ENCODE results near the gene TSEN34. TPM values are rescaled to one million over a fixed set of nuclear protein-coding genes. Genes with fewer than 3 reads are reported as not detected.

Gene TSEN34
- total RNA-seq, 1 donor from 2014 or later, result 52.6 TPM

DNA sequence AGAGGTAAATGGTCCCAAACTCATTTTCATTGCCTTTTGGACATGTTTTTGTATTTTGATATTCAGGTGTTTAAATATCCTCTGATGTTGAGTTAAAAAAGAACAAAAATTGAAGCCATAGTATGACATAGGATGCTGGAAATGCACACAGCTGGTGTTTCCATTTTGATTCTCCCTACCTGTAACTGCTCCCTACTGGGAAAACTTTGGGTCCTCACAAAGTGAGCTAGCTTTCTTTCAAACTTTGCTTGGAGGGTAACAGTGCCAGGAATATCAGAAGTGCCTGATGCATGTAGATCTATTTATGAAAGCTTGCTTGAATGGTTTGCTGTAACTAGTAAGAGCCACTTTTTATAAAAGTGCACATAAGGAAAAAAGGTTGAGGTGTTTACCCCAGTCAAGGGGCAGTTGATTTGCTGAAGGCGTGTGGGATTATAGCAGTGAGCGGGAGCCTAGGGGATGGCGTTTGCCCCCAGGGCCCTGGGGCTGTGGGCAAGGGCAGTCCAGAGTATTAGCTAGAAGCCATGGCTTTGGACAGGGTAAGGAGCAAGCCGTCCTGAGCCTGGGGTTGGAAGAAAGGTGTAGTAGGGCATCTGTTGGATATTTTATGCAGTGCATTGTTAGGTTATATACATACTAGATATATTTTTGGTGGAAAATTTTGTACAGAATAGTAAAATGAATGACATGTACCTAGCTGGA is 13.8 kb downstream of the TSEN34 start:
- FAIRE-seq (no peak), DNase-seq (ENCODE audit: low read depth) (no peak)
- Mint-ChIP-seq H3K4me1 (ENCODE audit: low read depth, unreplicated experiment) (peaks cover 44% of the 10 kb centered on the region), H3K36me3 (ENCODE audit: low read depth, unreplicated experiment) (peaks cover 25% of the 10 kb centered on the region), H3K9me3 (ENCODE audit: unreplicated experiment) (no peaks in the 10 kb centered on the region), H3K27me3 (ENCODE audit: low read depth, unreplicated experiment) (no peaks in the 10 kb centered on the region), H3K4me3 (ENCODE audit: unreplicated experiment) (peak overlapping the region; percentile 74), H3K27ac (ENCODE audit: unreplicated experiment) (no peak overlapping the region)
- Histone ChIP-seq H3K4me3 (ENCODE audit: insufficient read depth, low read depth, low read length) (no peak overlapping the region), H3K4me1 (ENCODE audit: insufficient read depth, low read length) (peaks cover 55% of the 10 kb centered on the region), H3K9me3 (ENCODE audit: insufficient read depth, low read depth, low read length) (no peaks in the 10 kb centered on the region), H4K20me1 (ENCODE audit: insufficient read depth, low read length) (peaks cover 90% of the 10 kb centered on the region), H3K4me2 (ENCODE audit: low read length) (peak overlapping the region; percentile 97), H2AFZ (ENCODE audit: low read depth, low read length) (no peak overlapping the region), H3K9ac (ENCODE audit: low read length) (peak overlapping the region; percentile 56), H3K79me2 (ENCODE audit: insufficient read depth, low read length) (peaks cover 84% of the 10 kb centered on the region), H3K27ac (ENCODE audit: low read depth, low read length) (no peak overlapping the region), H3K27me3 (ENCODE audit: insufficient read depth, low read length) (no peaks in the 10 kb centered on the region), H3K36me3 (ENCODE audit: insufficient read depth, low read length) (peaks cover 51% of the 10 kb centered on the region)
- TF ChIP-seq, protein P1, sequence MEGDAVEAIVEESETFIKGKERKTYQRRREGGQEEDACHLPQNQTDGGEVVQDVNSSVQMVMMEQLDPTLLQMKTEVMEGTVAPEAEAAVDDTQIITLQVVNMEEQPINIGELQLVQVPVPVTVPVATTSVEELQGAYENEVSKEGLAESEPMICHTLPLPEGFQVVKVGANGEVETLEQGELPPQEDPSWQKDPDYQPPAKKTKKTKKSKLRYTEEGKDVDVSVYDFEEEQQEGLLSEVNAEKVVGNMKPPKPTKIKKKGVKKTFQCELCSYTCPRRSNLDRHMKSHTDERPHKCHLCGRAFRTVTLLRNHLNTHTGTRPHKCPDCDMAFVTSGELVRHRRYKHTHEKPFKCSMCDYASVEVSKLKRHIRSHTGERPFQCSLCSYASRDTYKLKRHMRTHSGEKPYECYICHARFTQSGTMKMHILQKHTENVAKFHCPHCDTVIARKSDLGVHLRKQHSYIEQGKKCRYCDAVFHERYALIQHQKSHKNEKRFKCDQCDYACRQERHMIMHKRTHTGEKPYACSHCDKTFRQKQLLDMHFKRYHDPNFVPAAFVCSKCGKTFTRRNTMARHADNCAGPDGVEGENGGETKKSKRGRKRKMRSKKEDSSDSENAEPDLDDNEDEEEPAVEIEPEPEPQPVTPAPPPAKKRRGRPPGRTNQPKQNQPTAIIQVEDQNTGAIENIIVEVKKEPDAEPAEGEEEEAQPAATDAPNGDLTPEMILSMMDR (IDR thresholded peaks at IDR 0.05; ENCODE audit: insufficient read depth, low read depth, low read length), result no peak
- TF ChIP-seq EZH2 (IDR thresholded peaks at IDR 0.05; ENCODE audit: insufficient read depth, low read length), result no peak

DNA sequence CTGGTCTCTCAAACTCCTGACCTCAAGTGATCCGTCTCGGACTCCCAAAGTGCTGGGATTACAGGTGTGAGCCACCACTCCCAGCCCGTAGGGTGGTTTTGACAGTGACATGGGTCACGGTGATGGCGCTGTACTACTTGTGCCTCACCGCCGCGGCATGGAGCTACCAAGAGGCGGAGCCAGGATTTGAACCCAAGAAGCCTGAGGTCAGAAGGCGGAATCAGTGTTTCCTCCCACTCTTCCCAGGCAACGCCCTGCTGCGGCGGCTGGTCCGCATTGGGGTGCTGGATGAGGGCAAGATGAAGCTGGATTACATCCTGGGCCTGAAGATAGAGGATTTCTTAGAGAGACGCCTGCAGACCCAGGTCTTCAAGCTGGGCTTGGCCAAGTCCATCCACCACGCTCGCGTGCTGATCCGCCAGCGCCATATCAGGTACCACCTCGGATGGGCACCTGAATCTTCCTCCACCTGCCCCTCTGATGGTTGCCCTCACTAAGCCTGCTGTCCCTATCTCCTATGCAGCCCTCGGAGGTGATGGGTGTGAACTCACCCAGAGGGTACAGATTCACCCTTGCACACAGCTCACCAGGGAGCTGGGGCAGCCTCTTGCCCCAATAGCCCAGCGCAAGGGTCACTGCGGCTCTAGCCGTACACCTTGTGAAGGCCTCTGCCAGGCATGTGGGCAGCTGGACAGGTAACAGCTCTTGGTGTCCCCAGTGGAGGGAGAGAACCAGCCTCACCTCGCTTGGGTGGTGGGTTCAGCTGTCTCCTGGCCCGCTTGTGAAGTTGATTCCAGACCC is 15.1 kb downstream of the TSEN34 start:
- peaks cover 55% of the 10 kb centered on the region for H3K4me1 Mint-ChIP-seq (ENCODE audit: low read depth, unreplicated experiment)
- no peak overlapping the region for H3K4me3 Mint-ChIP-seq (ENCODE audit: unreplicated experiment)
- H3K27me3 Mint-ChIP-seq (ENCODE audit: low read depth, unreplicated experiment), result no peaks in the 10 kb centered on the region
- Histone ChIP-seq H3K4me2 (ENCODE audit: low read length) (peak overlapping the region; percentile 97), H3K4me3 (ENCODE audit: insufficient read depth, low read depth, low read length) (no peak overlapping the region), H3K9ac (ENCODE audit: low read length) (peak overlapping the region; percentile 24), H3K27me3 (ENCODE audit: insufficient read depth, low read length) (no peaks in the 10 kb centered on the region), H3K4me1 (ENCODE audit: insufficient read depth, low read length) (peaks cover 66% of the 10 kb centered on the region), H3K9me3 (ENCODE audit: insufficient read depth, low read depth, low read length) (no peaks in the 10 kb centered on the region), H3K36me3 (ENCODE audit: insufficient read depth, low read length) (peaks cover 51% of the 10 kb centered on the region), H4K20me1 (ENCODE audit: insufficient read depth, low read length) (peaks cover 100% of the 10 kb centered on the region), H3K79me2 (ENCODE audit: insufficient read depth, low read length) (peaks cover 79% of the 10 kb centered on the region), H2AFZ (ENCODE audit: low read depth, low read length) (no peak overlapping the region), H3K27ac (ENCODE audit: low read depth, low read length) (no peak overlapping the region)
- TF ChIP-seq, protein P1 (IDR thresholded peaks at IDR 0.05; ENCODE audit: insufficient read depth, low read depth, low read length), result no peak
- no peak for TF ChIP-seq EZH2 (IDR thresholded peaks at IDR 0.05; ENCODE audit: insufficient read depth, low read length)
- no peak overlapping the region for H3K27ac Mint-ChIP-seq (ENCODE audit: unreplicated experiment)
- DNase-seq (ENCODE audit: low read depth) (no peak), FAIRE-seq (no peak)
- H3K9me3 Mint-ChIP-seq (ENCODE audit: unreplicated experiment), result no peaks in the 10 kb centered on the region
- H3K36me3 Mint-ChIP-seq (ENCODE audit: low read depth, unreplicated experiment), result peaks cover 27% of the 10 kb centered on the region

All from astrocyte (in vitro differentiated cells and primary cell).